T-helper 1 cell (primary cell): Measurements from ENCODE around the gene TRAF1.
A peak's percentile ranks its signal among the peaks of the same experiment; 100 is the strongest.

Experiments
- DNase-seq, 5 donors: peaks; one replicate each; pipeline ENCODE4 v3.0.0-alpha.2; 2012 to 2020

TRAF1 gene

DNA sequence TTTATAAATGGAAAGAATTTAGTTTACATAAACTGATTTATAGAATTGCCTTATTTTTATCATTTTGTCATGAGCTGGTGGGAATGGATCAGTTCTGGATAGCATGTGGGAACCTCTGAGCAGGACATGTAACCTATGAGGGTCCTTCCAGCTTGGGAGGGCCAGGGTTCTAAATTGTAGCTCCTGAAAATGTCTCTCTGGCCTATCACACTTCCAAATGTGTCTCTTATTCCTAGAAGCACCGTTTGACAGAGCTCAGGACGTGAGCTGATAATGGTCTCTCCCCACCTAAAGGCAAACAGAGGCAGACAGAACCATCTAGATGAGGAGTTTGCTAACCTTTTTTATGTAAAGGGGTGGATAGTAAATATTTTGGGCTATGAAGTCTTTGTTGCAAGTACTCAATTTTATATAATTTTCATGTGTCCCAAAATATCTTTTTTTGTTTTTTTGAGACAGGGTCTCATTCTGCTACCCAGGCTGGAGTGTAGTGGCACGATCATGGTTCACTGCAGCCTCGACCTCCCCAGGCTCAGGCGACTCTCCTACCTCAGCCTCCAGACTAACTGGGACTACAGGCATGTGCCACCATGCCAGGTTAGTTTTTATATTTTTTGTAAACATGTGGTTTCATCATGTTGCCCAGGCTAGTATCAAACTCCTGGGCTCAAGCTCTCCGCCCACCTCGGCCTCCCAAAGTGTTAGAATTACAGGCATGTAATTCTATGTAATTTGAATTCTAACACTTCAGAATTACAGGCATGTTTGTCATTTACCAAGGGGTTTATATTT is 4.0 kb downstream of the TRAF1 start:
- DNase-seq: no peak

DNA sequence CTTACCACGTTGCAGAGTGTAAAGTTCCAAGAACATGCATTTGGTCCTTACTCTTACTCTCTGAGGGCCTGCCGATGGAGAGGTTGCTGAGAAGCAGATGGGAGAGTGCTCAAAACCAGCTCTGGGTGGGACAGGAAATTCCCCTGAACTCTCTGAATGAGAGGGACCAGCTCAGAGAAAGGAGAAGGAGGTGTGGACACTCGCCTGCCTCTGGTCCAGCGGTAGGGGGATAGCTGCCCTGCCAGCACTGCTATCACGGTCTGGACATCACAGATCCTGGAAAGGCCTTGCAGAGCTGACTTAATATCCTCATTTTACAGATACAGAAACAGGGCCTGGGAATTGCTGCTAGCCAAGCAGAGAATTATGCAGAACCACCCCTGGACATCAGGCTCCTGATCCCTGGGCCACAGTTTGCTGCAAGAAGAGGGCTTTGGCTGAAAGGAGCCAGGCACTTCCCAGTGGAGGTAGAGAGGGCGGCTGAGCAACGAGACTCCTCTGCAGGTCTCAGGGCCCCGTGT is 4.9 kb downstream of the TRAF1 start:
- no peak for DNase-seq

DNA sequence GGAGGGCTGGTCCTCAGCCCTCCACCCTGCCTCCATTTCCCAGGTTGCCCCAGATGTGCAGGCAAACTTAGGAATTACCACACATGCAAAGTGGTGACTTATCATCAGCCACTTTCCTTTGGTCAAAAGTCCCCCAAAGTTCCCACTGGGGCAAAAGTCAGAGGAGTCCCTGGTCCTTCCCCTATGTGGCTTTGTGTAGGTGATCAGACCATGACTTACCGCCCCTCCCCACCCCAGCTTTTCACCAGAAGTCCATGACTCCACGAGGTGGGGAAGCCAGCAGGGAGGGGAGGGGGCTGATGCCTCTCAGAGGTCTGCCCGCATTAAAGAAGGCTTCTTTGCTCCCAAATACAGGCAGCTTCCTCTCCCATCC is 5.8 kb downstream of the TRAF1 start:
- DNase-seq: no peak

DNA sequence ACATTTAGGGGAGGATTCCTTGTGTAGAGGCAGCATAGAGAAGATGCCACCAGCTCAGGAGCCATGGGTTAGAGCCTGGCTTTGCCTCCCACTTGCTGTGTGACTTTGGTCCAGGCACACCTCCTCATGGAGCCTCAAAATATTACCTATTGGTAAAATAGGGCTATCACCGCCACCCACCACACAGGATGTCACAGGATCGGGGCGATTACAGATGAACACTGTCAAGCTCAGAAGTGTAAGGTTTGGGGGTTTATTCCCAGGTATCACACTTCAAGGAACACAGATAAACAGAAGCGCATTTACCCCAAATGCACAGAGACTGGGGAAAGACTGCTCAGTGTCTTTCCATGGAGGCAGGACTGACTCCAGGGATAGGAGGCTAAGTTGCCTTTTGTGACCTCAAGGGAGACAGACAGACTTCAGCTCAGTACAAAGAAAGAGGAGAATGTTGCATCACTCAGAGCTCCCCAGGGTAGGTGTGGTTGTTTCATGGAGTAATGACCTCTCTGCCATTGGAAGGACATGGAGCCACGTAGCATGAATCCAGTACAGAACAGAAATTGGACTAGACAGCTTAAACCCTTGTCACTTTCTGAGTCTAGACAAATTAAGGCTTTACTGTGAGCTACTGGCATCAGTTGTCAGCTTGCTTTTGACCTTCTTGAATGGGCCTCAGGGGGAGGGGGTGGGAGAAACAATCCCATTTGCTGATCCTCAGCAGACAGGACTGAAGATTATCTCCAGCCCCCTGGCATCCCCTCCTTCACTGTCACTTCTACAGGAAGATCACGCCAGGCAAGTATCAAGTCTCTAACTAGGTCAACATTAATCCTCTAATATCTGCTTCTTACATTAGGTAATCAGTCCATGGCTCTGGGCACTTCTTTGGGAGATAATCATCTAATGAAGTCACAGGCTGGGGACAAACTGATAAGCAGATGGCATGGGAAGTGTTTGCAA is 6.5 kb downstream of the TRAF1 start:
- DNase-seq: no peak

DNA sequence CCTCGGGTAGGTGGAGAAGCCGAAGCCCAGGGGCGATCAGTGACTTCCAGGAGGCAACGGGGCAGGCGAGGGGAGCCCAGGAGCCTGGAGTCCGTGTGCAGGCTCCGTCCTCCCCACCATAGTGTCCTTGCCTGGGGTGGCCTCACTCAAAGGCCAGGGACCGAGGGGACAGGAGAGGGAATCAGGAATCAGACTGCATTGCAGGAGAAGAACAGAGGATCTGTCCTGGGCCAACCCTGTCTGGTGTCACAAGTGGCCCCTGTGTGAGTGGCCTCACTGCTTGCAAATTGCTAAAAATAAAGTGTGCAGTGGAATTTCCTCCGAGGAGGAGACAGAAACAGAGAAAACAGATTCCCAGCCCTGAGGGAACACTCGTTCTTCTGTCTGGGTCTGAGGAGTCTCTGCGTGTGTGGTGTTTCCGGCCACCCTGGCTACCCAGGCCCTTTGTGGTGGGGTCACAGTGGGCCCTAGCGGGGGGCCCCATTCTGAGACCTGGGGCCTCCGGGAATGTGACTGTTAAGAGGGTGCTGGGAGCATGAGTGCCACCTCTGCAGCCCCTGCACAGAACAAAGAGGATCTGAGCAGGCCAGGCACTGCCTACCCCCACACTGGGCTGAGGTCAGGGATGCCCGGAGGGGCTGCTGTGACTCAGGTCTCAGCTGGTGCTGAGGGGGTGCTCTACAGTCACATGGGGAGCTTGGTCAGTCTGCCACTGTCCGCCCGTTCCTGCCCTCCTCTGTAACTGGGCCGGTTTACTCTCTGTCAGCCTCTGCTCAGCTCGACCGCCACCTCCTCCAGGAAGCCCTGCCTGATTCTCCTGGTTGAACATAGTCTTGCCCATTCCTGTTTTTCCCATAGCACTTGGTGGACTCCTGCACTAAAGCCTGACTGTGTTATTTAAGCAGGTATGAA is 7.4 kb downstream of the TRAF1 start:
- DNase-seq: no peak

DNA sequence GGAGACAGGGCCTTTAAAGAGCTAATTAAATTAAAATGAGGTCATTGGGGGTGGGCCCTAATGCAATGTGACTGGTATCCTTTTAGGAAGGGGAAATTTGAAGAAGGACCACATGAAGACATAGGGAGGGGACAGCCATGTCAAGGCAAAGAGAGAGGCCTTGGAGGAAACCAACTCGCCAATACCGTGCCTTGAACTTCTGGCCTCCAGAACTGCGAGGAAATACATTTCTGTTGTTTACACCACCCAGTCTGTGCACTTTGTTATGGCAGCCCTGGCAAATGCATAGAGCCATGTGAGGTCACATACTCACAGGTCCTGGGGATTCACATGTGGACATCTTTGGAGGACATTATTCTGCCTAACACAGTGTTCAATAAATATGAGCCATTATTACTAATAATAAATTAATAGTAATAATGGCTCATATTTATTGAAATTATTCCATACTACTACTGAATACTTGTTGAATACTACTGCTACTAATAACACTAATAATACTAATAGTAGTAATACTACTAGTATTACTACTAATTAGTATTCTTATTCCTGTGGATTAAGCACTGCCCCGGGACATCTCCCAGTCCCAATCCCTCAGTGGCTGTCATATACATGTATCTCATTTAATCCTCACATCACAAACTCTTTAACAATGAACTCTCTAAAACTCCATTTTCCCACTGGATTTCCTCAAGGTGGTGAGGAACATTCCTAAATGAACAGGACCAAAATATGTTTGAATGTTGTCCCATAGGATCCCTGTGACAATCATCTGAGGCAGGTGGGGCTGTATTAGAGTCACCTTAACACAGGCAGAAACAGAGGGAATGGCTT is 8.4 kb downstream of the TRAF1 start:
- DNase-seq: no peak

DNA sequence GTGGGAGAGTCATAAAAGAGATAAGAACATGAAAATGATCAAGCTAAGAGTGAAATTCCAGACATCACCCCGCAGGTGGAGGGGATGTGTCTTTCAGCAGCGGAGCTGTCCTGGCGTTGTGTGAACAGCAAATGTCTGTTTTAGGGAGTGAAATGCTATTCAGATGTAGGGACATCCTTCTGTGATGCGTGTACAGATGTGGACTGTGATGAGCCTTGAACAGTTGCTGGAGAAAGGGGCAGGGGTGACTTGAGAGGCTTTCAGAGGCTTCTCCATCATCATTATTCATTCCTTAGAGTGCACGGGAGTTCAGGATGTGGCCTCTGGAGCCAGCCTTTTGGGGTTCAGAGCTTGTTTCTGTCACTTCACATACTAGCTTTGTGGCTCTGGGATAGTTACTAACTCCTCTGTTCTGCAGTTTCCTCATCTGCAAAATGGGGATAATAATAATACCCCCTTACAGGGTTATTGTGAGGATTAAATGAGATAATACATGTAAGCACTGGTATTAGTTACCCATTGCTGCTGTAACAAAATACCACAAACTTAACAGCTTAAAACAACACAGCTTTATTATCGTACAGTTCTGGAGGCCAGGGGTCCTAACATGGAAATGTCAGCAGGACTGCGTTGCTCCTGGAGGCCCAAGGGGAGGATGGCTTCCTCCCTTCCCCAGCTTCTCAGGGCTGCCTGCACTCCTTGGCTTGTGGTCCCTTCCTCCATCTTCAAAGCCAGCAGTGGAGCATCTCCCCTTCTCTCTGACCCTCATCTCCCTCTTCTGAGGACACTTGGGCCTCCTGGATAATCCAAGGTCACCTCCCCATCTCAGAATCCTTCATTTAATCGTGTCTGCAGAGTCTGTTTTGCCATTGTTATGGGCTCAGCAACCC is 9.4 kb downstream of the TRAF1 start:
- DNase-seq: no peak

DNA sequence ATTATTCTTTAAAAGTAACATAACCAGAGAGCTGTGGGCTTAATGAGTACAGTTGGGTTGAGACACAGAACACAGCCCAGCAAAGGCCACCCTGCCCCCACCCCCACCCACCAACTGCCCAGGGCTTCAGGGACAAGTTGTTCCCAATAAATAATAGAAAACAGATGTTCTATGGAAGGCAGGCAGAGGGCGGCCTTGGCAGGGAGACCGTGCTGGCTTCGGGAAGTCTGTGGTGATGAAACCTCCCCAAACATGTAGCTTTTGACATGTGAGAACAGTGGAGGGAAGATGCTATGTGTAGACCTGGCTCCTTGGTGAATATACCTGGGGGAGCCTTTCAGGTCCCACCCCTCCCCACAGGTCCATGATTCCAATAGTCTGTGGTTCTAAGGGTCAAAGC is 10.0 kb downstream of the TRAF1 start:
- no peak for DNase-seq

DNA sequence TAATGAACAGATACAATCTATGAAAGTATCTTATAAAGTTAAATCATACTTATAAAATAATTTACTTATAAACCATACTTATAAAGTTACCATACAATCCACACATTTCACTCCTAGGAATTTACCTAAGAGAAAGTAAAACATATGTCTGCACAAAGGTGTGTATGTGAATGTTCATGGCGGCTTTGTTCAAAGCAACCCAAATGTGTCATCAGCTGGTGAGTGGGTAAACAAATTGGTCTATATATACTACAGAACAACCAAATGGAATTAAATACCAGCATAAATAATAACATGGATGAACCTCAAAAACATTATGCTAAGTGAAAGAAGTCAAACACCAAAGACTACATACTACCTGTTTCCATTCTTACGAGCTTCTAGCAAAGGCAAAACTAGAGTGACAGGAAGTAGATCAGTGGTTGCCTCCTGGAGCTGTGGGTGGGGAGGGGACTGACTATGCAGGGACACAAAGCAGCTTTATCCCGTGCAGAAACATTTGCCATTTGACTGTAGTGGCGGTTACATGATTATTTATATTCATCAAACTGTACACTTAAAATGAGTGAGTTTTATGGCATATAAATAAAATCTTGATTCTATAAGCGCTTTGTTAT is 10.6 kb downstream of the TRAF1 start:
- DNase-seq: peak in 1 of 5 donors; percentile 77

DNA sequence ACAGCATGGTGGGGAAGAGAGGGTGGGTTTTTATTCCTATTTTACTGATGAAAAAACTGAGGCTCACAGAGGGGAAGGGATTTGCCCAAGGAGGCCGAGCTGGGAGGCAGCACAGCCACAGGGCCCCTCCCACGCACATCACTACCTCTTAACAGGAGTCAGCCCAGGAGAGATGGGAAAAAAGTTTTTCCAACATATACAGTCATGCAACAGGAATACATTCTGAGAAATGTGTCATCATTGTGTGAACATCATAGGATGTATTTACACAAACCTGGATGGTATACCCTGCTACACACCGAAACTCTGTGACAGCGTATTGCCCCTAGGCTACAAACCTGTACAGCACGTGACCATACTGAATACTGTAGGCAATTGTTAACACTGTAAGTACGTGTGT is 11.6 kb downstream of the TRAF1 start:
- DNase-seq: no peak

DNA sequence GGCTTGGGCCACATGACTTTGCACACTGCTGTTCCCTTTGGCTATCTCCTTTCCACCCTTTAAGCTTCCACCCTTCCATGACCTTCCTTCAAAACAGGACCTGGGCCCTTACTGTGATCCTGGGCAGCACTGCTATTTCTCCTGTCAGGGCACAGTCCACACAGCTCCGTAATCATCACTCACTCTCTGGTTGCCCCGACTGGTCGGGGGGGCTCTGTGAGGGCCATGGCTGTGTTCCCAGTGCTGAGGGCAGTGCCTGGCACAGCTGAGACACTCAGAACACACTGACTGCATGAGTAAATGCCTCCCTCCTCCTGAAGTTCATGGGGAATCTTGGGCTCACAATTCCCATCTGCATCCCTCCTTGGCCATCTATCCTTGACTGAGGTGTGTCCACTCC is 12.2 kb downstream of the TRAF1 start:
- no peak for DNase-seq

DNA sequence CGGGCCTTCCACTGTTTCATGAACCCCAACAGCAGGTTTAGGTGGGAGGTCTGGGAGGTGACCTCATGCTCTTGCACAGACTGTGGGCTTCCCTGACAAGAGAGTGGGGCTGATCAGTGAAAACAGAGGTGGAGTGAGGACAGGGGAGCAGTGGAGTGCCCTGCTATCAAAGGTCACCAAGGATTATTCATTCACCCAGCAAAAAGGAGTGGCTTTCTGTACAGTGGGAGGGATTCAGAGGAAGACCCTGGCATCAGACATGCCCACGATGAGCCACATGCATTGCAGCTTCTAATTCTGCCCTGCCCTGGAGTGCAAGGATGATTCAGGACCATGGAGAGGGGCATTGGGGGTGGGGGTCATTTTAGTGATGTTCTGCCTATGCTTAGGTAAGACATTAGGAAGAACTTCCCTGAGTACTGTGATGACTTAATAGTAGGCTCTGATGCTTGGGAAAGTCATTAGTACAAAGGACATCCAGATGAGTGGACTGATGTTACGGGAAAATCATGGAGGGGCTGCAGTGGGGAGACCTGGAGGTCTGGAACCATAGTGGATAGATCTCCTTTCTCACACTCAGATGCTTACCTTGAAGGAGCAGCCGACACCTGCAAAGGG is 12.8 kb downstream of the TRAF1 start:
- peak in 1 of 5 donors; percentile 4 for DNase-seq

DNA sequence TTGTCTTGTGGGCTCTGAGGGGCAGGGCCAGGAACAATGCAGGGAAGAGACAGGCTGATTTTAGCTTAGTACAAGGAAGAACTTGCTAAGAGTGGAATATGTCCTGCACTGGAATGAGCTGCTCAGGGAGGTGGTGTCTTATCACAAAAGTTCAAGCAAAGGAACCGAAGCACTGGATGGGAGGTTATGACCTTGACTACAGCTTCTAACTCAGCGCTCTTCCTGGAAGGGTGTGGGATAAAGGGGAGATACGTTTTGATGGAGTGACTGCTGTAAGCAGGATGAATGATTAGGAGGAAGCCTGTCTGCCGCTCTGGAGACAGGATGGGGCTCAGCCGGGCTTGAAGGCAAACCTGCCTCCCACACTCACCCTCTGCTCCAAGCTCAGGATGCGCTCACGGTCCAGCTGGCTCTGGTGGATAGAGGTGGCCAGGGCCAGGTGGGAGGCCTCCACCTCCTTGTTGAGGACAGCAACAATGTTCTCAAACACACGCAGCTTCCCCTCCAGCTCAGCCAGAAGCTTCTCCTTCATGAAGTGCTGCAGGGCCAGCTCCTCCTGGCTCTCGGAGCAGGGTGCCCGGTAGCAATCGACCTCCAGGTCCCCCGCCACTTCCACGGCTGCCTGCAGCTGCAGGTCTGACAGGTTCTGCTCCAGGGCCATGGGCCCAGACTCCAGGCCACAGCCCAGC is 13.5 kb downstream of the TRAF1 start:
- DNase-seq: no peak

DNA sequence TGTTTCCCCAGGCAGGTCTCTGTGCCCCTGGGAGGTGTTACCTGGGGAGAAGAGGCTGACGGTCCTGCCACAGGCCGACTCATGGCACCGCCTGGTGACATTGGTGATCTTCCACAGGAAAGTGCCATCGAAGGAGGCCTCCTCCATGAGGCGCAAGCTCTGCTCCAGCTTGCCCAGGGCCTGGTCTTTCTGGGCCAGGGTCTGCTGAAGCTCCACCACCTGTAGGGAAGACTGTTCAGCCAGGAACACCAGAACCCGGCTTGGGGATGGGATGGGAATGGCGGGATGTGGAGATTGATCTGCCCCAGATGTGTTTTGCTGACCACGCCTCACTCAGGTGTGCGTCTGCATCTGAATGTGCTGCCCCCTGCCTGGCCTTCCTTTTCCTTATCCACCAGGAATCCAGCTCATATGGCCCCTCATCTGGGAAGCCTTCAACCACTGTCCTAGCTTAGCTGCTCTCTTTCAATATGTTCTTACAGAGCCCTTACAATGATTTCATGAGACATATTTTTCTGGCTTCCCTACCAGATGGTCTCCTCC is 15.2 kb downstream of the TRAF1 start:
- no peak for DNase-seq

DNA sequence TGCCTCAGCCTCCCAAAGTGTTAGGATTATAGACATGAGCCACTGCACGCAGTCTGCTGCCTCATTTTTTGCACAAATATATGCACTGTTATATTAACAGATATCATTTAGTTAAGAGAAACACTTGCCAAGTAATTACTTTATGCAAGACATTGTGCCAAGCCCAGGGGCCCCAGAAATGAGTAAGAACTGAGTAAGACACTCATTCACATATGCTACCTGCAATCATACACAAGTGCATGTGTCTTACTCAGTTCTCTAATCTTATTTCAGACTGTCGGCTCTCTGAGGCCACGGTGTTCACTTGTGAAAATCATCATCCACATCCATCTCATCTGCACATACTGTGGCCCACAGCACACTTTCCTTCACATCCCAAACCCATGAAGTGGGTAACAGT is 16.0 kb downstream of the TRAF1 start:
- no peak for DNase-seq

DNA sequence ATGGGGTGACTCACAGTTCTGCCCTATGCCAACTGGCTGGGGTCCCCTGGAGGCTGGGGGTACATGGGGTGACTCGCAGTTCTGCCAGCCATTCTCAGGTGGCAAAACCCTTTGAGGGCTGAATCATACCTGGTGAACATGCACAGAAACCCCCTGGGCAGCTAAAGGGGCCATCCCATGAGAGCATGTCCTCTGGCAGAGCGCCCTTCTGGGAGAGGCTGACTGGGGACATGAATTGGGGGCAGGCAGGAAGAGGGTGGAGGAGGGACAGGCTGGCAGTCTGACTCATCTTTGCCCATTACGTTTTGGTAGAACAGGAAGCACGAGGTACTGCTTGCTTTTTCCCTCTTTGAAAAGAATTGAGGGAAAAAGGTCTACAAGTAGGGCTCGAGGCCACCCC is 16.7 kb downstream of the TRAF1 start:
- peak in 4 of 5 donors; percentile 33 to 67 (median 42) for DNase-seq

DNA sequence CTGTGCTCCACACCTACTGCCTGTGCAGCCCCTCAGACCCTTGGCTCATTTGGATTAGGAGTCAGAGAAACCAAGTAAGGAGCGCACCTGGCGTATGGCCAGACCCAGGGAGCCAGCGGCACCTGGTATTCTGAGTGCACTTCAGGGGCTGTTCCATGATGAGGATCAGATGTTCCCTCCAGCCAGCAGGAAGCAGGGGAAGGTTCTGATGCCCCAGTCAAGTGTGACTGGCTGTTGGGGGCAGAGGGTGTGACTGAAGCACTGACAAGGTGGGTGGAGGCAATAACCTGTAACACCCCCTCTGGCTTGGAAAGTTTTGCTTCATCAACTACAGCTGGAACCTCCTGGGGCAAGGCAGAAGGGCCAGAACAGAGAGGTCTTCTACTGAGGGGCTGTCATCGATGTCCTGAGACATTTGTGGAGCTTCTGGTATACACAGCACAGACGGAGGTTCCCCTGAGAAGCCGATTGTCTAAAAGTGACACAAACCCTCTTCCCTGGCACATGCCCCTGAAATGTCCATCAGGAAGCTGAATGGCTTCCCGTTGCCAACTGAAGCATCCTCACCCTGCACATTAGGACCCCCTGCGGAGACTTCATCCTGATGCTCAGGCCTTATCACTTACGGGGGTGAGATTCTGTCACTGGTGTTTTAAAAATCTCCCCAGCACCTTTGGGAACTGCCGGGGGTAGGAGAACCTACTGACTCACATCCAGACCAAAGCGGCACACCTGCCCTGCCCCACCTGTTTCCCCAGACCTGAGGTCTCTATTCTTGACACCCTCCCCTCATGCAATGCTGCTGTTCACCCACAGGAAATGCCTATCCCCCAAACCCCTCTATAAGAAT is 21.1 kb downstream of the TRAF1 start:
- DNase-seq: no peak

DNA sequence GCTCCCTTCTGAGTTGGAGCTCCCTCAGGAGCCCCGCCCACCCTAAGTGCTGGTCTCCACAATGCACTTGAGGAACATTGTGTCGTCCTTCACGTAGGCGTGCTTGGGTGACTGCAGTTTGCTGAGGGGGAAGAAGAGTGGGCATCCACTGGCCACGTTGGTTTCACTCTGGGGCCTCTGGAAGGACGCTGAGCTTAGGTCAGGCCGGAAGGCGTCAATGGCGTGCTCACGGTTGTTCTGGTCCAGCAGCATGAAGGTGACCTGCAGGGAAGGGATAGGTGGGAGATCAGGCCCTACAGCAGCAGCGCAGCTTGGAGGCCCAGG is 21.7 kb downstream of the TRAF1 start:
- DNase-seq: no peak
